ENCODE results near the gene IL31.

- TF ChIP-seq, protein P1, sequence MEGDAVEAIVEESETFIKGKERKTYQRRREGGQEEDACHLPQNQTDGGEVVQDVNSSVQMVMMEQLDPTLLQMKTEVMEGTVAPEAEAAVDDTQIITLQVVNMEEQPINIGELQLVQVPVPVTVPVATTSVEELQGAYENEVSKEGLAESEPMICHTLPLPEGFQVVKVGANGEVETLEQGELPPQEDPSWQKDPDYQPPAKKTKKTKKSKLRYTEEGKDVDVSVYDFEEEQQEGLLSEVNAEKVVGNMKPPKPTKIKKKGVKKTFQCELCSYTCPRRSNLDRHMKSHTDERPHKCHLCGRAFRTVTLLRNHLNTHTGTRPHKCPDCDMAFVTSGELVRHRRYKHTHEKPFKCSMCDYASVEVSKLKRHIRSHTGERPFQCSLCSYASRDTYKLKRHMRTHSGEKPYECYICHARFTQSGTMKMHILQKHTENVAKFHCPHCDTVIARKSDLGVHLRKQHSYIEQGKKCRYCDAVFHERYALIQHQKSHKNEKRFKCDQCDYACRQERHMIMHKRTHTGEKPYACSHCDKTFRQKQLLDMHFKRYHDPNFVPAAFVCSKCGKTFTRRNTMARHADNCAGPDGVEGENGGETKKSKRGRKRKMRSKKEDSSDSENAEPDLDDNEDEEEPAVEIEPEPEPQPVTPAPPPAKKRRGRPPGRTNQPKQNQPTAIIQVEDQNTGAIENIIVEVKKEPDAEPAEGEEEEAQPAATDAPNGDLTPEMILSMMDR (IDR thresholded peaks at IDR 0.05; ENCODE audit: low read depth, low read length) = no peak
- TF ChIP-seq EZH2phosphoT487 (IDR thresholded peaks at IDR 0.05; ENCODE audit: low read depth) = no peak
Observed at GRCh38 chr12:122130150-122130549, 43.9 kb downstream of the IL31 start.

Data from OCI-LY3 (cell line).